ENCODE data around the gene EHD2.
"Not testable (repeated sequence)": the region's sequence is repeated elsewhere in the genome, so short reads cannot be mapped to it uniquely, and the experiment has no call there.

Gene EHD2

DNA sequence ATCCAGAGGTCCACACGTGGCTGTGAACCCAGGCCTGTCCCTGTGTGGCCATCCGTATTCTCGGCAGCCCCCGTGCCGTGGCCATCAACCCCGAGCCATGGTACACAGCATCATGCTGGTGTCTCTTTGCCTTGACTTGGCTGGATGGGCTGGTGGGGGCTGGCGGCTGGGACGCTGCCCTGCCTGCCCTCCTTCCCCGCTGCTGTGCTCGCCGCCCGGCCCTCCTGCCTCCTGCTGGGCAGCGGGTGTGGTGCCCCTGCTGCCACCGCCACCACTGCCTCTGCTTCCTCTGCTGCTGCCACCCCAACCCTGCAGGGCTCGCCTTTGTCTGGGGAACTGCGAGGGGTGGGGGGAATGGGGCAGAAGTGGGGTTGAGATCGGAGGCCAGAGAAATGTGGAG is 19.7 kb upstream of the EHD2 start:
- DNase-seq, result no peak

DNA sequence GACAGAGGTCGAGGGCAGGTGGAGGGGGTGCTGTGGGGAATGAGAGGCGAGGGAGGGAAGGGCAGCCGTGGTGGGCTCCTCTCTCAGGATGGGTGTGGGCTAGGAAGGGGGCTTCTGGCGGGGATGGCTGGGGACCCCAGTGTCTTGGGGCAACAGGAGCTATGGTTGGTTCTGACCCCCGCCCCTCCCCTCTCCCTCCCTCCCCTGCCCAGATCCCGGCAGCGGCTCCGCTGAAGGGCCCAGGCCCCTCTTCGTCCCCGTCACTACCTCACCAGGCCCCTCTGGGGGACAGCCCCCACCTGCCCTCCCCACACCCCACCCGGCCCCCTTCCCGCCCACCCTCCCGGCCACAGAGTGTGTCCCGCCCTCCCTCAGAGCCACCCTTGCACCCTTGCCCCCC is 19.3 kb upstream of the EHD2 start:
- no peak for DNase-seq

DNA sequence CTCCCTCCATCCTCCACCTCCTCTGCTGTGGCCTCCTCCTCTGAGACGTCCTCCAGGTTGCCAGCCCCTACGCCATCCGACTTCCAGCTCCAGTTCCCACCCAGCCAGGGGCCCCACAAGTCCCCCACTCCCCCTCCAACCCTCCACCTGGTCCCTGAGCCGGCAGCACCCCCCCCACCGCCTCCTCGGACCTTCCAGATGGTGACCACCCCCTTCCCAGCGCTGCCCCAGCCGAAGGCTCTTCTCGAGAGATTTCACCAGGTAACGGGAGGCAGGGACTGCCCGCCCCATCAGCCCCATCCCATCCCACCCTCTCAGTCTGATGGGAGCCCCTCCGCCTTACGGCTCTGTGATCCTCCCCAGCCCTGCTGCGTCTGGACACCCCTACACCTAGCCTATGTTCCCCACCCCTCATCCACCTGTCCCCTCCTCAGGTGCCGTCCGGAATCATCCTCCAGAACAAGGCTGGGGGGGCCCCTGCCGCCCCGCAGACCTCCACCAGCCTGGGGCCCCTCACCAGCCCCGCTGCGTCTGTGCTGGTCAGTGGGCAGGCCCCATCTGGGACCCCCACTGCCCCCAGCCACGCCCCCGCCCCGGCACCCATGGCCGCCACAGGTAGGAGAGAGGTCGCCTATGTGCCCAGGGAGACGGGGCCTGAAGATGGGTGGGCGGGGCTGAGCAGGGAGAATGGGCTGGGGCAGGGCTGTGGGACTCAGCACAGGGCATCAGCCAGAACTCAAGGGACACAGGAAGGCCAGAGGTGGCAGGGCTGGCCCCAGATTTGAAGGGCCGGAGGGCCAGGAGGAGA is 18.6 kb upstream of the EHD2 start:
- no peak for DNase-seq

DNA sequence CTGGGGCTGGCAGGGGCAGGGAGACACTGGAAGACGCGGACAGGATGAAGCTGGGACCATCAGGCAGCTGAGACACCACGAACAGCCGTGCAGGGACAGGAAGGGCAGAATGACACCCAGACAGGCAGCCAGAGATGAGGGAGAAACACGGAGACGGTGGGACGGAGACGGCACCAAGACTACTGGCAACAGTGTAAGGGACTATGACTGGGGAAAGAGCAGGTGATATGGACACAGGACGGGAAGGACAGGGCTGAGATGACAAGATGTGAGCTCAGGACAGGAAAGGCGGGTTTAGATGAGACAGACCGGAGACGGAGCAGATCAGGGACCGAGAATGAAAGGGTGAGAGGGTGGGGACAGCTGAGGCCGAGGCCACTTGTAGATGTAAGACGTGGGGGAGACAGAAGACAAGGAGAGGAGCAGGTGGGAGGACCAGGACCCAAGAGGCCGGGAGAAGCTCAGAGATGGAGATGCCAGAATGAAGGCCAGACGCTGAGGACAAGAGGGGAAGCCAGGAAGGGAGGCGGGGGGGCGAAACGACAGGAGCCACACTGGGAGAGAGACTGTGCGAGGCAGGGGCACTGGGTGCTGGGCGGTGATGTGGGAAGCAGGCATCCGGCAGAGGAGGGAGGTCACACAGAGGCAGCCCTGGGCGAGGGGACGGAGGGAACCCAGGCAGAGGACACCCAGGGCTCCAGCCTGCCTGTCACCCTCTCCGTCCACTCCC is 17.5 kb upstream of the EHD2 start:
- no peak for DNase-seq

DNA sequence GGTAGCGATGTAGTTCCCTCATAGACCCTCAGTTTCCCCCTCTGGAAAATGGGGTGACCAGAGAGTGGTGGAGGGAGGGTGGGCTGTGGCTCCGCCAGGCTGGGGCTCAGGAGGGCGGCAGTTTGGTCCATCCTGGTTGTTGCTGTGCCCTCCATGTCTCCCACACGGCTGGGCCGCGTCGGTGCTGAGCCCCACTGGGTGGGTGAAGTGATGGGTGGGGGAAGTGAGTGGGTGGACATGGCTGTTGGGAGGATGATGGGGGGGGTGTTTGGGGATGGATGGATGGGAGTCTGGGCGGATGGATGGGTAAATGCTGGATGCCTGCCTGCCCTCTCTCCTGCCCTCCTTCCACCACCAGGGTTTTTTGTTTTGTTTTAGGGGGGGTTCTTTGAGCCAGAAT is 16.6 kb upstream of the EHD2 start:
- DNase-seq, result no peak

DNA sequence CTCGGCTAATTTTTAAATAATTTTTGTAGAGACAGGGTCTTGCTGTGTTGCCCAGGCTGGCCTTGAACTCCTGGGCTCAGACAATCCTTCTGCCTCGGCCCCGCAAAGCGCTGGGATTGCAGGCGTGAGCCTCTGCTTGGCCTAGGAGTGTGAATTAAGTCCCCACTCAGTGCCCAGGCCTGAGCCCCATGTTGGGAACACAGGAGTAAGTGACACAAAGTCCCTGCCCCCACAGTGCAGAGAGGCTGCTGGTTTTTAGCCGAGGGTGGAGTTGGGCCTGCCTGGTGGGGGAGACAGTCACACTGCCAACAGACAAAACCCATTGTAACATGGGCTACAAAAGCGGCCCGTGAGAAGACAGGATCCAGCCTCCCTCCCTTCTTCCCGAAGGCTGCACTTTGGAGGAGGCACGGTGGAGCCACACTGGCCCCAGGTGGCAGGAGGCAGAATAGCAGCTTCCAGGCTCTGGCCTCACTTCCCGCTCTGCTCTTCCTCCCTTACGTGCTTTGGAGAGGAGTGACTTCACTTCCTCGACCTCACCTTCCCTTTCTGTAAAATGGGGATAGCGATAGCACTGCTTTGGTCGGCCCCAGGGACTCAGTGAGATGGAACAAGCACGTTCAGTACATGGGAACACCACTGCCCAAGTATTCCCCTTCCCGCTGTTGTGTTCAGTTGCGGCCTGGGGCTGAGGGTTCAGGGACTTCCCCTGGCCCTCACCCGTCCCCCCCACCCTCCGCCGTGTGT is 15.2 kb upstream of the EHD2 start:
- peak; percentile 84 for DNase-seq

DNA sequence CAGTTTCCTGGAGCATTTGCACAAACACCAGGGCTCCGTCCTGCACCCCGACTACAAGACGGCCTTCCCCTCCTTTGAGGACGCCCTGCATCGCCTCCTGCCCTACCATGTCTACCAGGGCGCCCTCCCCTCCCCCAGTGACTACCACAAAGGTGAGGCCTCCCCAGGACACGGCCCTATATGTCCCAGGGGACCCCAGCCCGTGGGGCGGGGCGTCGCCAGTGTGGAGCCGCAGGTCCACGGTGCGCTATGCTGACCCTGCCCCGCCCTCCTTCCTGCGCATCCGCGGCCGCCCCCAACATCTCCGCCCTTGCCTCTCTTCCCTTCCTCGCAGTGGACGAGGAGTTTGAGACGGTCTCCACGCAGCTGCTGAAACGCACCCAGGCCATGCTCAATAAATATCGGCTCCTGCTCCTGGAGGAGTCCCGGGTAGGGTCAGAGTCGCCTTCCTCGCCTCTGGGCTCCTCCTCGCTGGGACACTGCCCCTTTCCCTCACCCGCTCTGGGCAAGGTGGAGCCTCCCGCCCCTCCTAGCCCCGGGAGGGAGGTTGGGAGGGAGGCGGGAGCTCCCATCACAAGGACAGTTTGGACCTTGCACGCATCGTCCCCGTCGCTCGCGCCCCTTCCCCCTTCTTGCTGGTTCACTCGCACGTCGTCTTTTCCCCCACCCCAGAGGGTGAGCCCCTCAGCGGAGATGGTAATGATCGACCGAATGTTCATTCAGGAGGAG is 14.4 kb upstream of the EHD2 start:
- no peak for DNase-seq

DNA sequence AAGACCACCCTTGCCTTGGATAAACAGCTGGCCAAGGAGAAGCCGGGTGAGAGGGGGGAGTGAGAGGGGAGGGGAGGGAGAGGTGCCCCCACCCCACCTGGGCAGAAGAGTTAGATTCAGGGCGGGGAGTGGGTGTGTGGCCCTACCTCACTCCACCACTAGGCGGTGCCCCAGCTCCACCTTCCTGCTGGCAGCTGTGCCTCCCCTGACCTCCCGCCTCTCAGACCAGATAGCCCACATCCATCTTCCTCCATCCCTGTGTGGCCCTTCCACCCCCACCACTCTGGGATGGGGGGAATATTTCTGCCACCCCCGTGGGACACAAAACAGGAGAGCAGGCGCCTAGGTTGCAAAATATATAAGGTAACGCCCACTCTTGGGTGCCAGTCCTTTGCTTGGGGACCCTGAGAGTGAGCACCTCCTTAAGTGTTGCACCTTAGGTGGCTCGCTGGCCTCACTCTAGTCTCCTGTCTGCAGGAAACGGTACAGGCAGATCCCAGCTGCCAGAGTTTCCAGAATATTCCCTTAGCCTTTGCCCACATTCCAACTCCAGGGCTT is 13.8 kb upstream of the EHD2 start:
- DNase-seq, result no peak

DNA sequence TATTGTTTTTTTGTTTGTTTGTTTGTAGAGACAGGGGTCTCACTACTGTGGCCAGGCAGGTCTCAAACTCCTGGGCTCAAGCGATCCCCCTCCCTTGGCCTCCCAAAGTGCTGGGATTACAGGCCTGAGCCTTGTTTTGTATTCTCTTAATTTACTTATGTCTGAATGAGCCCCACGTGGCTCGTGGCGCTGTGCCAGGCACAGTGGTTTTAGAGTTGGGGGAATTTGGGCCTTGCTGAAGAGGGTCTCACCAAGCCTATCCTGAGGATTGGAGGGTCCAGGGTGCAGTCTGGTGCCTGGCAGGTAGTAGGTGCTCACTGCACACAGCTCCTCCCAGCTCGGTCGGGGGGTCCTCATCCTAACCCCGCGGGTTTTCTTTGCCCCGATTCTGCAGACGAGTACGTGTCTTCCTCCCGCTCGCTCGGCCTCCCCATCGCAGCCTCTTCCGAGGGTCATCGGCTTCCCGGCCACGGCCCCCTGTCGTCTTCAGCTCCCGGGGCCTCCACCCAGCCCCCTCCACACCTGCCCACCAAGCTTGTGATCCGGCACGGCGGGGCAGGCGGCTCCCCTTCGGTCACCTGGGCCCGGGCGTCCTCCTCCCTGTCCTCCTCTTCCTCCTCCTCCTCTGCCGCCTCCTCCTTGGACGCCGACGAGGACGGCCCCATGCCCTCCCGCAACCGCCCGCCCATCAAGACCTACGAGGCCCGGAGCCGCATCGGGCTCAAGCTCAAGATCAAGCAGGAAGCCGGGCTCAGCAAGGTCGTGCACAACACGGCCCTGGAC is 12.1 kb upstream of the EHD2 start:
- no peak for DNase-seq

DNA sequence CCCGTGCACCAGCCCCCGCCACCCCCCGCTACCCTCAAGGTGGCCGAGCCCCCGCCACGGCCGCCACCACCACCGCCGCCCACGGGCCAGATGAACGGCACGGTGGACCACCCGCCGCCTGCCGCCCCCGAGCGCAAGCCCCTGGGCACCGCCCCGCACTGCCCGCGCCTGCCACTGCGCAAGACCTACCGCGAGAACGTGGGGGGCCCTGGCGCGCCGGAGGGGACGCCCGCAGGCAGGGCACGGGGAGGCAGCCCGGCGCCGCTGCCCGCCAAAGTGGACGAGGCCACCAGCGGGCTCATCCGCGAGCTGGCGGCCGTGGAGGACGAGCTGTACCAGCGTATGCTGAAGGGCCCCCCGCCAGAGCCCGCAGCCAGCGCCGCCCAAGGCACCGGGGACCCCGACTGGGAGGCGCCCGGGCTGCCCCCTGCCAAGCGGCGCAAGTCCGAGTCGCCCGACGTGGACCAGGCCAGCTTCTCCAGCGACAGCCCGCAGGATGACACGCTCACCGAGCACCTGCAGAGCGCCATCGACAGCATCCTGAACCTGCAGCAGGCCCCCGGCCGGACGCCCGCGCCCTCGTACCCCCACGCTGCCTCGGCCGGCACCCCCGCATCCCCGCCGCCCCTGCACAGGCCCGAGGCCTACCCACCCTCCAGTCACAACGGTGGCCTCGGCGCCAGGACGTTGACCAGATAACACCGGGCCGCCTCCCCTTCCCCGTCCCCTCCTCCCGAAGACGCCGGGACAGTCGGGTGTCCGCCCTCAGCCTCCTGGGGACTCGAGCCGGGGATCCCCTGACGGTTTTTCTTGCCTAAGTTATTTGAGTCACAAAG is 11.3 kb upstream of the EHD2 start:
- no peak for DNase-seq

DNA sequence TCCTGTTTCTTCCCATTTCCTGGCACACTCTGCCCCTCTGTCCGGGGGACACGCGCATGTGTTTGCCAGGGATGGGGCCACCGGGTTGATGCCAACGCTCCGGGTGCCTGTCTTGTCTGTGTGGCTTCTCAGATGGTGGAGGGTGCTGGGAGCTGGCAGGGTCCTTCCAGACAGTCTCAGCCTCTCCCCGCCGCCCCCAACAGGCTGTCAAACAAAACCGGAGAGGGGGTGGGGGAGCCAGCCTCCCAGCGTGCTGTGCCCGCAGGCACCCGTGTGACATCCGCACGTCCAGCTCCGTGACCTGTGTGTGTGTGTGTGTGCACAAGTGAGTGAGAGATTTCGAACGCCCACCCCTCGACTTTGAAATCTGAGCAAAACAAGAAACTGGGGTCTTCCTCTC is 10.6 kb upstream of the EHD2 start:
- no peak for DNase-seq

DNA sequence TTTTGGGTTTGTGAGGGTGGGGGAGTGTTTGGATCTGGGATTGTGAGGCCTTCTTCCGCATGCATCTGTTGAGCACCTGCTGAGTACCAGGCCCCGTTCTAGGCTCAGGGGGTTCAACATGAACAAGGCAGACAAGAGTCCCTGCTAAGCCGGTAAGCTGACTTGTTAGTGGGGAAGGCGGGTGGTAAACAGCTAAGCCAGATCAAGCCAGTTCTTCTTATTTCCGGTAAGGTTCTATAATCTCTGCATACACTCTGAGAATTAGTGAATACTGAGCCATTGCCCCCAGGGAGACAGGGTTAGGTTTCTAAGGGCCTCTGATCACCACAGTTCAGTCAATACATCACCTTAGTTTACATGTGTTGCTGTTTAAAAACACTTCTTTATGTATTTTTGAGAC is 9.9 kb upstream of the EHD2 start:
- DNase-seq, result no peak

DNA sequence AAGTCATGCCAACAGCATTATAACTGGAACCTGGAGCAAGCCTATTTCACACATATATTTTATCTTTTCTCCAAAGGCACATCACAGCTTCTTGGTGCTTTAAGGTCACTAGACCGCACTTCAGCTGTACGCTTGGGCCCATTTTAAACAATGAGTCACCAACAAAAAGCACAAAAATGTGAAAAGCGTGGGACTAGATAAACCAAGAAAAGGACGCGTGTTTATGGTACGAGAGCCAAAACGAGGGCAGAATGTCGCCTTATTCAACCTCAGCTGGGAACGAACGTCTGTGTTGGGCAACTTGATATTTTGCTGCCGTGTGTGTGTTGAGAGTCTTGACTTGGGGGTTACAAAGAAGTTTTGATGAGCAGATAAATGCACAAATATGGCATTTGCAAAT is 9.2 kb upstream of the EHD2 start:
- no peak for DNase-seq

DNA sequence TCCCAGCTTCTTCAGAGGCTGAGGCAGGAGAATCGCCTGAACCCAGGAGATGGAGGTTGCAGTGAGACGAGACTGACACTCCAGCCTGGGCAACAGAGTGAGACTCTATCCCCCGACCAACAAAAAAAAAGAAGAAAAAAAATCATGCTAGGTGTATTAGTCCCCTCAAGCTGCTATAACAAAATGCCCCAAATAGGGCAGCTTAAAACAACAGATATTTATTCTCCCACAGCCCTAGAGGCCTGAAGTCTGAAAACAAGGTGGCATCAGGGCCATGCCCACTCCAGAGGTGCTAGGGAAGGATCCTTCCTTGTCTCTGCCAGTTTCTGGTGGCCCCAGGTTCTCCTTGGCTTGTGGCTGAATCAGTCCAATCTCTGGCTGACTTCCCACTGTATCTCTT is 8.6 kb upstream of the EHD2 start:
- no peak for DNase-seq

DNA sequence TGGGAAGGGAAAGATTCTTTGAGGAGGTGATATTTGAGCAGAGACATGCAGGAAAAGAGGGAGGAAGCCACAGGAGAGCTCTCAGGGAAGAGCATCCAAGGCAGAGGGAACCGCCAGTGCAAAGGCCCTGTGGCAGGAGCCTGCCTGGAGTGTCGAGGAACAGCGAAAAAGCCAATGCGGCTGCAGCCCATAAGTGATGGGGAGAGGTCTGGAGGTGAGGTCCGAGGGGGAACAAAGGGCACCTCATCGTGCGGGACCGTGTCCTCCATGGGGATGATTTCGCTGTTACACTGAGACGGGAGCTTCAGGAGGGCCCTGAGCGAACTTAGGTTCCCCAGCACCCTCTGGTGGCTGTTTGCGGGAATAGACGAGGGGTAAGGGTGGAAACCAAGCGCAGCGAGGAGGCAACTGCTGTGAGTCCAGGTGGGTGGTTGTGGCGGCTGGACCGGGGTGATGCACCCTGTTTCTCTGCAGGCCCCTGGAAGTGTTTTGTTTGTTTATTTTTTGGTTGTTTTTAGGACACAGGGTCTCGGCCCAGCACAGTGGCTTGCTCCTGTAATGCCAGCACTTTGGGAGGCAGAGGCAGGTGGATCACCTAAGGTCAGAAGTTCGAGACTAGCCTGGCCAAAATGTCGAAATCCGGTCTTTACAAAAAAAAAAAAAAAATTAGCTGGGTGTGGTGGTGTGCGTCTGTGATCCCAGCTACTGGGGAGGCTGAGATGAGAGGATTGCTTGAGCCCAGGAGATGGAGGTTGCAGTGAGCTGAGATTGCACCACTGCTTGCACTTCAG is 5.9 kb upstream of the EHD2 start:
- DNase-seq, result peak; percentile 70

DNA sequence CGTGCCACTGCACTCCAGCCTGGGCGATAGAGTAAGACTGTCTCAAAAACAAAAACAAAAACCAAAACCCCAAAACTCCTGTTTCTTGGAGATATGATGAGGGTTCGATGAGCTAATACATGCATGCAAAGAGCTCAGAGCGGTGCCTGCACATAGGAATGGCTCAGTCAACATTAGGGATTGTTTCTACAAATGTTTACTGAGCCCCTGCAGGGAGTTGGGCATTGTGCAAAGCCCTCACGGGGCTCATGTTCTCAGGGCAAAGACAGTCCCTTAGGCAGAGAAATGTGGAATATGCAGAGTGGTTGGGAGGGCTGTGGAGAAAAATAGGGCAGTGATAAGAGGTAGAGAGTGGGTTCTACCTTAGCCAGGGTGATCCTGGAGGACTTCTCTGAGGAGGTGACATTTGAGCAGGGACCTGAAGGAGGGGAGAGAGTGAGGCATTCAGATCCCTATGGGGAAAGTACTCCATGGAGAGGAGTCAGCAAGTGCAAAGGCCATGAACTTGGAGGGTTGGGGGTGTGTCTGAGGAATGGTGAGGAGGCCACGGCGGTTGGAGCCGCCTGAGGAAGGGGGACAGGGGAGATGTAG is 1.5 kb upstream of the EHD2 start:
- DNase-seq, result no peak

DNA sequence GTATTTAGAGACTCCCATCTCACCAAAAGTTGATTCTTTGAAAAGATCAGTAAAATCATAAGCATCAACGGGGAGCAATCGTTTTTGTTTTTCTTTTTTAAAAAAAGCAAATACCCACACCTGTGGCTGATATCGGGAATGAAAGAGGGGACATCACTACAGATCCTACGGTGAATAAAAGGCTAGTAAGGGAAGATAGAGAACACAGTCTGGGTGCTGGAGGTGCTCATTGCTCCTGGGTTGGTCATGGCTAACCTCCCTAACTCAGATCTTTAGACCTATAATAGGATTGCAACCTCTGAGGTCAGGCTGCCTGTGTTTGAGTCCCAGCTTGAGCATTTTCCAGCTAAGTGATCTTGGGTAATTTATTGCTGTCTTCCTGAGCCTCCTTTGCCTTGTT is 1.1 kb downstream of the EHD2 start:
- DNase-seq, result no peak

DNA sequence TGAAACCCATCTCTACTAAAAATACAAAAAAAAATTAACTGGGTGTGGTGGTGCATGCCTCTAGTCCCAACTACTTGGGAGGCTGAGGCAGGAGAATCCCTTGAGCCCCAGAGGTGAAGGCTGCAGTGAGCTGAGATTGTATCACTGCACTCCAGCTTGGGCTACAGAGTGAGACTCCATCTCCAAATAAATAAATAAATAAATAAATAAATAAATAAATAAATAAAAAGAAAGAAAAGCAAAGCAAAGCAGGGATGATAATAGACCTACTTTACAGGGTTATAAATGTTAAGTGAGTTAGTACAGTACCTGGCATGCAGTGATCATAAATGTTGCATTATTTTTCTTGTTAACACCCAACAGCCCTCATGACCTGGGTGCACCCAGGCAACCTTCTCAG is 1.6 kb downstream of the EHD2 start:
- DNase-seq, result not testable (repeated sequence)

DNA sequence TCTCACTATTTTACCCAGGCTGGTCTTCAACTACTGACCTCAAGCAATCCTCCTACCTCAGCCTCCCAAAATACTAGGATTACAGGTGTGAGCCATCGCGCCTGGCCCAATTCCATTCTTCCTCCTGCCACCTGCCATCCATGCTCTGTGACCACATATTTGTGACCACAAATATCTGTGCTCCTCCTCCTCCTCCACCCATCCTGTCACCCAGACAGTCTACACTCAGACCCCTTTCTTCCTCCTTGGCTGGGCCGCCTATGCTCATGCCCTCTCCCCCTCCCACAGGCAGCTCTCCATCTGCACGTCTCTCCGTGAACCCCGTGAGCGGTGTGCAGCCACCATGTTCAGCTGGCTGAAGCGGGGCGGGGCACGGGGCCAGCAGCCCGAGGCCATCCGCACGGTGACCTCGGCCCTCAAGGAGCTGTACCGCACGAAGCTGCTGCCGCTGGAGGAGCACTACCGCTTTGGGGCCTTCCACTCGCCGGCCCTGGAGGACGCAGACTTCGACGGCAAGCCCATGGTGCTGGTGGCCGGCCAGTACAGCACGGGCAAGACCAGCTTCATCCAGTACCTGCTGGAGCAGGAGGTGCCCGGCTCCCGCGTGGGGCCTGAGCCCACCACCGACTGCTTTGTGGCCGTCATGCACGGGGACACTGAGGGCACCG is 3.2 kb downstream of the EHD2 start:
- DNase-seq, result no peak
